GM12801 (cell line): ENCODE results near the gene VAV2.

ENCODE experiments used
- TF ChIP-seq, protein P1 (sequence below): IDR thresholded peaks from one replicate; pipeline ENCODE4 v1.5.1; 2011; ENCODE audit warnings: control low read depth; ENCODE audit not compliant: insufficient read length; ENCODE audit errors: extremely low read depth

VAV2 gene

DNA sequence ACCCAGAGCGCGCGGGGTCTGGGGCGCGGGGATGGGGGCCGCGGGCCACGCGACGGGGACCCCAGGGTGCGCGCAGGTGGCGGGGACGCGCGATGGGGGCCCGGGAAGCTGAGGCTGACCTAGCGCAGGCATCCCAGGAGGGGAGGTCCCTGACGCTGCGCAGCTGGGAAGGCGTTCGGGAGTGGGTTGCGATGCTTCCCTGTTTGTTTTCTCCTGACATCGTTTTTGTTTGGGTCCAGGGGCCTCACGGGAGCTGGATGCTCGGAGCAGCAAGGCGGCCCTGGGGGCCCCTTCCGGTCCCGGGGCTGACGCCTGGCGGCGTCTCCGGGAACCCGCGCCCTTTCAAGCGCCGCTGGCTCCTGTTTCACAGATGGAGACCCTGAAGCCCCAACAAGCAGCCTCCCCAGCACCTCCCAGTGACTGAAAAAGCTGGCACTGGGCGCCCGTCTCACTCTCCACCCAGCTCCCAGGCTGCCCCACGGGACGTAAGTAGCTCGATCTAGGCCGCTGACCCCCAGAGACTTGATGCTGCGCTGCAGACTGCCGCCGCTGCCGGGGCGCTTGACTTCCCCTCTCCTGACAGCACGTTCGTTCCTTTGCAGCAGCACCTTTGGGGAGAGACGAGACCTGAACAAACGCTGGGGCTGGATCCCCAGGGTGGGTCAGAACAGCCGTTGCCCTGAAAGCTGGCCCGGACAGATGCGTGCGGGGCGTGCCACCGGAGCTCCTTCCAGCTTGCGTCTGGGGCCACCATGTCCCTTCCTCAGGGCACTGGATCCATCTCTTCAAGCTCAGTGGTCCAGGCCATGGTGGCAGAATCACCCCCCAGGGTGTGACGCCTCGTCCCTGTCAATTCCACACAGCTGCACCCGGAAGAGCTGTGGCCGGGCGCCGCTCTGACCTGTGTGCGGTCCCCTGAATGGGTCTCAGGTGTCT, 33.8 kb upstream of the VAV2 start:
- TF ChIP-seq, protein P1, sequence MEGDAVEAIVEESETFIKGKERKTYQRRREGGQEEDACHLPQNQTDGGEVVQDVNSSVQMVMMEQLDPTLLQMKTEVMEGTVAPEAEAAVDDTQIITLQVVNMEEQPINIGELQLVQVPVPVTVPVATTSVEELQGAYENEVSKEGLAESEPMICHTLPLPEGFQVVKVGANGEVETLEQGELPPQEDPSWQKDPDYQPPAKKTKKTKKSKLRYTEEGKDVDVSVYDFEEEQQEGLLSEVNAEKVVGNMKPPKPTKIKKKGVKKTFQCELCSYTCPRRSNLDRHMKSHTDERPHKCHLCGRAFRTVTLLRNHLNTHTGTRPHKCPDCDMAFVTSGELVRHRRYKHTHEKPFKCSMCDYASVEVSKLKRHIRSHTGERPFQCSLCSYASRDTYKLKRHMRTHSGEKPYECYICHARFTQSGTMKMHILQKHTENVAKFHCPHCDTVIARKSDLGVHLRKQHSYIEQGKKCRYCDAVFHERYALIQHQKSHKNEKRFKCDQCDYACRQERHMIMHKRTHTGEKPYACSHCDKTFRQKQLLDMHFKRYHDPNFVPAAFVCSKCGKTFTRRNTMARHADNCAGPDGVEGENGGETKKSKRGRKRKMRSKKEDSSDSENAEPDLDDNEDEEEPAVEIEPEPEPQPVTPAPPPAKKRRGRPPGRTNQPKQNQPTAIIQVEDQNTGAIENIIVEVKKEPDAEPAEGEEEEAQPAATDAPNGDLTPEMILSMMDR: no peak

DNA sequence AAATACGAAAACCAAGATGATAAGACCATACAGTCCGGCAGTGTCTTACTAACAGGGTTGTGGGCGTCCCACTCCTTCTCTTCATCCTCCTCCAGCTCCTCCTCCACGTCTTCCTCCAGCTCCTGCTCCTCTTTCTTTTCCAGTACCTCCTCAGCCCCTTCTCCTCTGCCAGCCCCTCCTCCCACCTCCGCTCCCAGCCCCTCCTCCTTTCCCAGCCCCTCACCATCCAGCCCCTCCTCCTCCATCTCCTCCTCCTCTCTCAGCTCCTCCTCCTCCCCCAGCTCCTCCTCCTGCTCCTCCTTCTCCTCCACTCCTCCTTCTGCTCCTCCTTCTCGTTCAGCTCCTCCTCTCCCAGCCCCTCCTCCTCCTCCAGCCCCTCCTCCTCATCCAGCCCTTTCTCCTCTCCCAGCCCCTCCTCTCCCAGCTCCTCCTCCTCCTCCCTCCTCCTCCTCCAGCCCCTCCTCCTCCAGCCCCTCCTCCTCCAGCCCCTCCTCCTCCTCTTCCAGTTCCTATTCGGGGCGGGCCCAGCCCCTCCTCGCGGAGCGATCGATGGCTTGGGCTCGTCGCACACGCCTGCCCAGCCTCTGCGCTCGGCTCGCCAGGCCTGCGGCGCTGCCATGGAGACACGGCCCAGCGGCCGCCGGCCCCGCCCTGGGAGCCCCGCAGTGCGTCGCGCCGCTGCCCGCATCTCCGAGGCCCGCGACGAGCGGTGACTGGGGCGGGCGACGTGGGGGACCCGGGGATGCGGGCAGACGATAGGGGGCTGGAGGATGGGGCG, 32.9 kb upstream of the VAV2 start, which contains the start of gene BRD3OS:
Gene BRD3OS (plus strand): TSS at position 654 of the 778 bp plus-strand sequence. CDS start 1,267 bp downstream, outside the sequence.
- TF ChIP-seq, protein P1: no peak

DNA sequence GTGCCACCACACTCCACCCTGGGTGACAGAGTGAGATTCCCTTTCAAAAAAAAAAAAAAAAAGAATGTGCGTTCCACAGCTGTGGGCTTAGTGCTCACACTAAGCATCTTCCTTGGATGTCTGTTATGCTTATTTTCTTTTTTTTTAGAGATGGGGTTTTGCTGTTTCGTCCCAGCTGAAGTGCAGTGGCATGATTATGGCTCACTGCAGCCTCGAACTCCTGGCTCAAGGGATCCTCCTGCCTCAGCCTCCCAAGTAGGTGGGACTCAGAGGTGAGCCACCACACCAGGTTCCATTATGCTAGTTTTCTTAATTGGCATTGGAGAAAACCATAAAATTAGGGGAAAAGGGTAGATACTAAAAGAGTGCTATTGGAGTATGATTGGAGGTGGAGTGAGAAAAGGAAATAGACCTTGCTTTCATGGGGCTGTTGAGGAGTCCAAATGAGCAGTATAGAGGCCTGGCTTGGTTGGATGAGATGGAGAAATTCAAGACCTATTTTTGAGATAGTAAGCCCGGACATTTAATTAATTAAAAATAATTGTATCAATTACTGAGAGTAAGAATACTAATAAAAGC, 32.2 kb upstream of the VAV2 start:
- TF ChIP-seq, protein P1: no peak

DNA sequence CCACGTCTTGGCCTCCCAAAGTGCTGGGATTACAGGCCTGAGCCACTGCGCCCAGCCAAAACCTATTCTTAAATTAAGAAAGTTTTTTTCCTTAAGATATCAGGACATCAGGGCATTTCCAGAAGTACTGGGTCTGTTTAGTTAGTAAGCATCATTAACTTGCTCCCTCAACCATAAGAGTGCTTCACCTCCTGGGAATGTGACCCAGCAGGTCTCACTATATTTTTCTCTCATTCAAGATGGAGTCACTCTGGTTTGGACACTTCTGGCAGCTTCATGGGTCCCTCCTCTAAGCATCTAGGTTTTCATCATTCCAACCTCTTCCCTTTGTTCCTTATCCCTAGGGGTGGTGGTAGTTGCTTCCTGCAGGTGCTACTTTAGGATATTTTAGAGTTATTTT, 22.8 kb upstream of the VAV2 start:
- TF ChIP-seq, protein P1: no peak

DNA sequence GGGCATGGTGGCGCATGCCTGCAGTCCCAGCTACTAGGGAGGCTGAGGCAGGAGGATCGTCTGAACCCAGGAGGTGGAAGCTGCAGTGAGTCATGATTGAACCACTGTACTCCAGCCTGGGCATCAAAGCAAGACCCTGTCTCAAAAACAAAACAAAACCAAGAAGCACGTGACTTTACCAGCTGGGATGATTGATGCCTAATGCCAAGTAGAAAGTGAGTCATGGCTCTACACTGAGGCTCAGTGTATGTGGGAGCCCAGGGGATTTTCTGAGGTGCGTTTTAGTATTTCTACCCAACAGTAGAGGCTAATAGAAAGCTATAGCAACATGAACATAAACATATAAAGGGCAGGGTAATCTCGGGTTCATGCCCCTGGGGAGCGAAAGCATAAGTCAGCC, 19.3 kb upstream of the VAV2 start:
- TF ChIP-seq, protein P1: no peak

DNA sequence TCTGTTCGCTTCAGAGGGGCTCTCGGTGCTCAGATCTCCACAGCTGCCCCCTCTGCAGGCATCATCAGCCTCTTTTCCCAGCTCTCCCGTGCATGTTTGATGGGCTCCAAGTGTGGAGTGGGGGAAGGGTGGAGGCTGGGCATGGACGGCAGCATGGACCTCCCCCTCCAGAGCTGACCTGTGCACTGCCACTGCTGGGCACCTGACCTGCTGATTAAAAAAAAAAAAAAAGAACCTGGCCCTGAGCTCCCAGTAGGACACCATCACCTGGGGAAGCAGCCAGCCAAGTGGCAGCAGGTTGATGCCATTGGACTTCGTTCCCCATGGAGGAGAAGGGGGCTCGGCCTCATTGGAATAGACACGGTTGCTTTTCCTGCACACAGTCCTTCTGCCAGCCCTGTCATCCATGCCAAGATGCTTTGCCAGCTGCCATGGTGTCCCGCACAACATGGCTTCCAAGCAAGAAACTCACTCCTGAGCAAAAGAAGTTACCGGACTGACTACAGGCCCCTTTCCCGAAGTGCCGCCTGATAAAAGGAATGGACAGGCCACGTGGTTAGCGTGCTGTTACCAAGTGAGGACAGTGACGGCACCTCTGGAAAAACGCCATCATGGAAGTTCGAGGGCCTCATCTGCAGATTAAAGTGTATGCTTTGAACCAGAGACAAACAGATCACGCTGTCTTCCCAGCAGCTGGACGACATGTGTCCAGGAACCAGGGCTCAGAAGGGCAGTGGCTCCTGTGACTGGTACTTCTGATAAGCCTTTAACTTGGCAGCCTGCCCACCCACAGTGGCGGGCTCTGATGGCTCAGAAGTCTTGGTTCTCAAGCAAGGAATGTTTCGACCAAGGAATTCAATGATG, 18.4 kb upstream of the VAV2 start:
- TF ChIP-seq, protein P1: no peak

DNA sequence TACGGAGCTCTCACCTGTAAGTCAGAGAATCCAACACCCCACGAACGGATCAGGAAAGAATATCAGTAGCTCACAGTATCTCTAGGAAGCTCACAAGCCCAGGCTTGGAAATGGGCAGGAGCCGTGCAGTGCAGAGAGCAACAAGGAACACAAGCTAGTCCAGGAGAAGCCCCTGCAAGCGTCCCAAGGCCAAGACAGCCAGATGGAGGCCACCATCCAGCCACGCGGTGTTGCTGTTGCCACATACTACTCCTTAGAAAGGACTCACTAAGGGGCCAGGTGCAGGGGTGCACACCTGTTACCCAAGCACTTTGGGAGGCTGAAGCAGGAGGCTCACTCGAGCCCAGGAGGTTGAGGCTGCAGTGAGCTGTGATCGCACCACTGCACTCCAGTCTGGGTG, 15.4 kb upstream of the VAV2 start:
- TF ChIP-seq, protein P1: no peak
